SK-N-SH (cell line): Measurements from ENCODE around the gene TAF1B. TPM values are rescaled to one million over a fixed set of nuclear protein-coding genes. Genes with fewer than 3 reads are reported as not detected.

Experiments
- CTCF ChIA-PET: fragments of 300-600, 350-600 bp; formaldehyde crosslinking; extraction: SDS; loops from one replicate; lab custom pipeline; 2021; lab: Yijun Ruan, JAX
- POLR2A ChIA-PET: fragments of 350-600 bp; sonication (Branson Sonifier 250); formaldehyde crosslinking; extraction: SDS; loops from one replicate; lab custom pipeline; 2020; ENCODE audit warnings: antibody characterized with exemption, inconsistent platforms; lab: Yijun Ruan, JAX
- DNase-seq: peaks from one replicate; pipeline ENCODE4 v3.0.0; 2012
- H2AFZ ChIP-seq: fragments of 200-600 bp; sonication (generic); 2 replicates; pipeline ENCODE4 v1.8.1; 2016; ENCODE audit warnings: antibody characterized with exemption, mild to moderate bottlenecking, low read depth
- H3F3A ChIP-seq: fragments of 200-600 bp; sonication (generic); replicated peaks from 2 replicates; pipeline ENCODE3; 2016; ENCODE audit warnings: antibody characterized with exemption, mild to moderate bottlenecking; ENCODE audit not compliant: insufficient read depth
- H3K27ac ChIP-seq, 2 experiments: fragments of 200-500 bp in 1 of 2; fragments of 200-600 bp in 1 of 2; sonication (Bioruptor generic) in 1 of 2; sonication (generic), shearing (Covaris generic) in 1 of 2; 2 replicates each; pipeline versions ENCODE4 v1.5.1 to v1.6.1; 2014 to 2016; ENCODE audit warnings: low read depth in 2 of 2, inconsistent platforms in 1 of 2, low read length in 1 of 2, mild to moderate bottlenecking in 1 of 2, mixed read lengths in 1 of 2
- H3K27me3 ChIP-seq: fragments of 200-600 bp; sonication (generic), shearing (Covaris generic); 2 replicates; pipeline ENCODE4 v1.6.1; 2016; ENCODE audit warnings: mixed run types; ENCODE audit not compliant: insufficient read depth
- H3K36me3 ChIP-seq, 2 experiments: fragments of 200-500 bp in 1 of 2; fragments of 200-600 bp in 1 of 2; sonication (Bioruptor generic) in 1 of 2; sonication (generic) in 1 of 2; replicated peaks in 1 of 2; 2 replicates each; pipeline versions ENCODE3 to v1.5.1; 2014 to 2016; ENCODE audit warnings: low read length in 1 of 2, mild to moderate bottlenecking in 1 of 2; ENCODE audit not compliant: insufficient read depth in 2 of 2, control insufficient read depth in 1 of 2
- H3K4me1 ChIP-seq, 2 experiments: fragments of 200-500 bp in 1 of 2; fragments of 200-600 bp in 1 of 2; sonication (Bioruptor generic) in 1 of 2; sonication (generic), shearing (Covaris generic) in 1 of 2; 2 replicates each; pipeline versions ENCODE4 v1.5.1 to v1.6.1; 2014 to 2016; ENCODE audit warnings: low read depth in 1 of 2, low read length in 1 of 2, mixed run types in 1 of 2; ENCODE audit not compliant: insufficient read depth in 2 of 2, control insufficient read depth in 1 of 2
- H3K4me2 ChIP-seq: fragments of 200-600 bp; sonication (generic), shearing (Covaris generic); 2 replicates; pipeline ENCODE4 v1.6.1; 2017; ENCODE audit warnings: mixed run types
- H3K4me3 ChIP-seq, 2 experiments: fragments of 200-500 bp in 1 of 2; fragments of 200-600 bp in 1 of 2; sonication (Bioruptor generic) in 1 of 2; sonication (generic), shearing (Covaris generic) in 1 of 2; 2 replicates each; pipeline versions ENCODE4 v1.5.1 to v1.8.1; 2014 to 2016; ENCODE audit warnings: low read depth in 2 of 2, inconsistent platforms in 1 of 2, low read length in 1 of 2, mild to moderate bottlenecking in 1 of 2, mixed read lengths in 1 of 2, moderate library complexity in 1 of 2
- H3K79me2 ChIP-seq: fragments of 200-600 bp; sonication (generic); 2 replicates; pipeline ENCODE4 v1.8.1; 2017; ENCODE audit warnings: mild to moderate bottlenecking; ENCODE audit not compliant: insufficient read depth
- H3K9ac ChIP-seq: fragments of 200-600 bp; sonication (generic); 2 replicates; pipeline ENCODE4 v1.6.1; 2017; ENCODE audit warnings: mixed run types
- H3K9me2 ChIP-seq: fragments of 200-600 bp; sonication (generic); 2 replicates; pipeline ENCODE4 v1.6.1; 2017; ENCODE audit warnings: mixed run types
- H3K9me3 ChIP-seq: fragments of 200-600 bp; sonication (generic); 2 replicates; pipeline ENCODE4 v1.6.1; 2017; ENCODE audit warnings: mixed run types, mild to moderate bottlenecking, moderate library complexity
- H4K20me1 ChIP-seq: fragments of 200-600 bp; sonication (generic); 2 replicates; pipeline ENCODE4 v1.6.1; 2017; ENCODE audit warnings: mild to moderate bottlenecking, mixed run types; ENCODE audit not compliant: insufficient read depth
- CHD2 ChIP-seq: fragments of 150-350 bp; IDR thresholded peaks from 2 replicates; pipeline ENCODE4 v1.6.1; 2018; ENCODE audit warnings: low read length; ENCODE audit not compliant: partially characterized antibody
- ELF1 ChIP-seq: IDR thresholded peaks from 2 replicates; pipeline ENCODE4 v1.4.0; 2012
- EZH2phosphoT487 ChIP-seq: fragments of 200-600 bp; sonication (generic); IDR thresholded peaks from 2 replicates; pipeline ENCODE4 v1.6.1; 2017; ENCODE audit warnings: low read depth, mixed run types, mild to moderate bottlenecking, antibody characterized with exemption, moderate library complexity, borderline replicate concordance
- FOXJ3 ChIP-seq: sonication (generic); formaldehyde crosslinking; IDR thresholded peaks from 2 replicates; pipeline ENCODE4 v1.5.1; 2020; ENCODE audit warnings: mild to moderate bottlenecking, missing genetic modification reagents
- FOXM1 ChIP-seq: IDR thresholded peaks from 2 replicates; pipeline ENCODE4 v1.4.0; 2012; ENCODE audit warnings: low read depth, mild to moderate bottlenecking
- GATA2 ChIP-seq: sonication (generic); formaldehyde crosslinking; IDR thresholded peaks from 2 replicates; pipeline ENCODE4 v1.5.0; 2020; ENCODE audit warnings: mild to moderate bottlenecking, missing genetic modification reagents
- JUND ChIP-seq: IDR thresholded peaks from 2 replicates; pipeline ENCODE4 v1.4.0; 2012
- MXI1 ChIP-seq: IDR thresholded peaks from 2 replicates; pipeline ENCODE4 v1.6.1; 2012; ENCODE audit warnings: mild to moderate bottlenecking, low read depth, low read length, improper control_type of control experiment
- PBX3 ChIP-seq: IDR thresholded peaks from 2 replicates; pipeline ENCODE4; 2012
- POLR2AphosphoS5 ChIP-seq: IDR thresholded peaks from 2 replicates; pipeline ENCODE4 v1.6.1; 2012; ENCODE audit warnings: low read depth, low read length
- RCOR1 ChIP-seq: fragments of 150-350 bp; IDR thresholded peaks from 2 replicates; pipeline ENCODE4 v1.6.1; 2017; ENCODE audit warnings: antibody characterized with exemption, low read length
- RXRA ChIP-seq: IDR thresholded peaks from 2 replicates; pipeline ENCODE4 v1.4.0; 2012; ENCODE audit warnings: low read depth, mild to moderate bottlenecking, borderline replicate concordance
- SMC3 ChIP-seq: IDR thresholded peaks from 2 replicates; pipeline ENCODE4 v1.6.1; 2012; ENCODE audit warnings: low read depth, low read length, improper control_type of control experiment
- TEAD4 ChIP-seq: IDR thresholded peaks from 2 replicates; pipeline ENCODE4 v1.4.0; 2012; ENCODE audit warnings: mild to moderate bottlenecking, borderline replicate concordance; ENCODE audit not compliant: insufficient read depth
- USF1 ChIP-seq: IDR thresholded peaks from 2 replicates; pipeline ENCODE4 v1.4.0; 2012; ENCODE audit warnings: low read depth, borderline replicate concordance
- WGBS: methylation state at CpG from one replicate; pipeline ENCODE4 v1.1.6; 2017; ENCODE audit warnings: low lambda C conversion rate; 5-methylcytosine and 5-hydroxymethylcytosine counted together
- polyA plus RNA-seq, 3 experiments: library from polyadenylated mRNA; depleted of rRNA; stranded (reverse); fragments of >200 nt; gene quantifications; 2 replicates each; pipeline ENCODE4 v1.2.3, GENCODE V29; 2012
- TF ChIP-seq, protein P1 (sequence below): fragments of 150-350 bp; IDR thresholded peaks from 2 replicates; pipeline ENCODE4 v1.6.1; 2016; ENCODE audit warnings: mild to moderate bottlenecking, low read depth, low read length
- TF ChIP-seq, protein P2 (sequence below): IDR thresholded peaks from 2 replicates; pipeline ENCODE4 v1.4.0; 2012; ENCODE audit warnings: low read depth

Gene TAF1B
- polyA plus RNA-seq, 1 of the 3 experiments (the other 2 are of a cell fraction) = 7.8 TPM

DNA sequence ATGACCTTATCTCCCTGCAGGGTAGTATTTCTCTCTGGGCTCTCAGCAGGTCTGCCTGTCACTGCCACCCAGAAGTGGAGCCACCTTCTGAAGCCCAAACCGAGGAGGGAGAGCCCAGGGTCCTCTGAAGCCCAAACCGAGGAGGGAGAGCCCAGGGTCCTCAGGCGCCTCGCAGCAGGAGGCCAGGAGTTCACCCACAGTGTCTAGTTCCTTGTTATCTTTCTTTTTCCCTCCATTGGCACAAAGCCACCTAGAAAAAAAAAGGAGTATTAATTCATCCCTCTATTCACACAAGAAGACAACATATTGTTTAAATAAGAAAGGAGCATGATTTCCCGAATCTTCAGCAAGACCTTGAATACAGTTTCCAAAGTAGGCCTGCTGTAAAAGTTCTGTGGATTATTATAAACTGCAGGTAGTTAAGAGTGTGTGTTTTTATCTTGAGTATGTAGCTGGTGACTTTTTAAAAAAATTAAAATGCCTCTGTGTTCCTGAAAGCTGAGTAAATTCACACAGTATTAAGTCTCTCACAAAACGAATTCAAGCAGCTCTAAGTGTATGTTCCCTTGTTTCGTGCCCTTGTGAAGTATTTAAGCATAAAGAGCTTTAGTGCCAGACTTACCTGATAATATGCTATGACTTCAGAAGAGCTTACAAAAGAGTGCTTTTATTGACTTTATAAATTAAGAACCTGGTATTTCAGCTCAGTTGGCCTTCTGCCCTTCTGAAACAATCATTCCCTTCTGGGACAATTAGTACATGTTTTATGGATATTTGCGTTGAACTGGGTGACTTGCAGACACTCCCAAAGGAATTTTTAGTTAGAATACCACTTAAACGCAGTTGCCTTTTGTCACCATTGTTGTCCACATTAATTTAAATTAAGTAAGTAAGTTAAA lies 96.6 kb downstream of the TAF1B start (continued):
- TF ChIP-seq USF1 (no peak), RCOR1 (no peak), POLR2AphosphoS5 (no peak)
- TF ChIP-seq, all 33 proteins: peak for 0

DNA sequence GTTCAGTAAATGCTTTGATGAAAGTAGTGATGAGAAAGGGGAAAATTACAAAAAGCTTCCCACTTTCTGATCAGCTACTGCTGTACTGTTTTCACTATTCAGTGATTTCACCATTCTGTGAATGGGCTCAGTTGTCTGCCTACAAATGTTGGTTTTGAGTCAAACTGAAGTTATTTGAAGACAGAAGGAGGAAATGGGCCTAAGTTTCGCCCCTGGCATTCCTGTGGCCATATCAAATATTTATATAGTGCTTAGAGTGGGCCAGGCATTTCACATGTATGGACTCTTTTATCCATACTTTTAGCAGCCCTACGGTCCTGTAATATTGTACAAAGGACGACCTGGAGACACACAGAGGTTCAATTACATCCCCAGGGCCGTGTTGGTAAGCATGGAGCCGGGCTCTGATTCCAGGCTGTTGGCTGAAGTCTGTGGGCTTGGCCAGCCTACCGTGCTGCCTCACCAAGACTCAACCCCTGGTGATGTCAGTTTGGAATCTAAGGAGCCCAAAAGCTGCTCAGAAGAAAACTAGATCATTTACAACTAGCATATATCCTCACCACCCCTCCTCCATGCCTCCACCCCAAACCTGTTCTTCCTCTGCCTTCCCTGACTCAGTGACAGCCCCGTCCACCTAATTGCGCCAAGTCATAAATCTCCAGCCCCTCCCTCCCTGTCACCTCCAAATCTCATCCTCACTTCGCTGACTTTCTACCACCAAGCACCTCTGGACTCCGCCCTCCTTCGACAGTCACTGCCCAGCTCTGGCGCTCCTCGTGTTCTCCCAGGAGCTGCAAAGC lies 98.1 kb downstream of the TAF1B start:
- Histone ChIP-seq H3K9ac (no peak overlapping the region), H3K4me3 (no peak overlapping the region), H4K20me1 (no peaks in the 10 kb centered on the region), H2AFZ (no peak overlapping the region), H3K27me3 (no peaks in the 10 kb centered on the region), H3K36me3 (peaks cover 0 to 3% of the 10 kb centered on the region in 2 experiments), H3K4me1 (peaks cover 7 to 11% of the 10 kb centered on the region in 2 experiments; a peak in 3 of 4 replicates), H3K9me3 (no peaks in the 10 kb centered on the region), H3F3A (no peaks in the 10 kb centered on the region), H3K79me2 (no peaks in the 10 kb centered on the region), H3K9me2 (no peaks in the 10 kb centered on the region), H3K4me2 (no peak overlapping the region), H3K27ac (peak overlapping the region in 1 of 2 experiments; percentile 4; a peak in 1 of 4 replicates)
- no peak for DNase-seq
- ChIA-PET CTCF (interaction anchor here (0.8 to 3.7 kb wide), 8 partner anchors 8 to 142 kb away, joined by 3 to 19 read pairs (median 5); no protein-coding TSS in a partner anchor), POLR2A (interaction anchor here (0.5 kb wide), 1 partner anchor 98 kb away, joined by 4 read pairs; no protein-coding TSS in a partner anchor)
- WGBS = 82% methylated on average over 12 of the region's 13 CpGs
- TF ChIP-seq USF1 = no peak
- TF ChIP-seq GATA2 = no peak
- no peak for TF ChIP-seq FOXJ3 (CRISPR knock-in tag)
- TF ChIP-seq JUND = no peak
- no peak for TF ChIP-seq SMC3
- TF ChIP-seq ELF1 = no peak
- TF ChIP-seq, protein P1, sequence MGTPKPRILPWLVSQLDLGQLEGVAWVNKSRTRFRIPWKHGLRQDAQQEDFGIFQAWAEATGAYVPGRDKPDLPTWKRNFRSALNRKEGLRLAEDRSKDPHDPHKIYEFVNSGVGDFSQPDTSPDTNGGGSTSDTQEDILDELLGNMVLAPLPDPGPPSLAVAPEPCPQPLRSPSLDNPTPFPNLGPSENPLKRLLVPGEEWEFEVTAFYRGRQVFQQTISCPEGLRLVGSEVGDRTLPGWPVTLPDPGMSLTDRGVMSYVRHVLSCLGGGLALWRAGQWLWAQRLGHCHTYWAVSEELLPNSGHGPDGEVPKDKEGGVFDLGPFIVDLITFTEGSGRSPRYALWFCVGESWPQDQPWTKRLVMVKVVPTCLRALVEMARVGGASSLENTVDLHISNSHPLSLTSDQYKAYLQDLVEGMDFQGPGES = no peak
- TF ChIP-seq, protein P2, sequence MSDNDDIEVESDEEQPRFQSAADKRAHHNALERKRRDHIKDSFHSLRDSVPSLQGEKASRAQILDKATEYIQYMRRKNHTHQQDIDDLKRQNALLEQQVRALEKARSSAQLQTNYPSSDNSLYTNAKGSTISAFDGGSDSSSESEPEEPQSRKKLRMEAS = no peak
- TF ChIP-seq MXI1 = no peak
- TF ChIP-seq EZH2phosphoT487 = no peak
- no peak for TF ChIP-seq PBX3
- TF ChIP-seq FOXM1 = no peak
- no peak for TF ChIP-seq TEAD4
- no peak for TF ChIP-seq RXRA
- TF ChIP-seq CHD2 = no peak
- TF ChIP-seq, all 33 proteins: peak for 0
